HG02571 (cell line): ENCODE data around the gene SLC25A13.

Experiments
- ATAC-seq: cut with Tn5 transposase; IDR thresholded peaks from one replicate; pipeline ENCODE4 v1.9.1; 2021; ENCODE audit warnings: mild to moderate bottlenecking, moderate library complexity; ENCODE audit not compliant: unreplicated experiment

Gene SLC25A13

DNA sequence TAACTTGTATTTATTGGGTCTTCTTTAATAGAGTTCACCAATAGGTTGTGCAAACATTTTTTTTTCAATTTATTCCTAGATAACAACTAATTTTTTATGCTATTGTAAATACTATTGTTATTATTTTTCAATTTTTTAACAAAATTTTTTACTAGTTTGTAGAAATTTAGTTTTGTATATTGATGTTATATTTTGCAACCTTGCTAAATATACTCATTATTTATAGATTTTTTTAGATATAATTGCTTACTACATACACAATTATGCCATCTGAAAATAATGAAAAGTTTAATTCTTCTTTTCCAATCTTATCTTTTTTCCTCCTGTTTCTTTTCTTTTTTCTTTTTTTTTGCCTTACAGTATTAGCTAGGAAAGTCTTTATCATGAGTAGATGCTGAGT lies 216.9 kb downstream of the SLC25A13 start:
- no peak for ATAC-seq

GRCh38 chr7:96102096-96102811 lies 219.6 kb downstream of the SLC25A13 start:
- ATAC-seq = no peak

DNA sequence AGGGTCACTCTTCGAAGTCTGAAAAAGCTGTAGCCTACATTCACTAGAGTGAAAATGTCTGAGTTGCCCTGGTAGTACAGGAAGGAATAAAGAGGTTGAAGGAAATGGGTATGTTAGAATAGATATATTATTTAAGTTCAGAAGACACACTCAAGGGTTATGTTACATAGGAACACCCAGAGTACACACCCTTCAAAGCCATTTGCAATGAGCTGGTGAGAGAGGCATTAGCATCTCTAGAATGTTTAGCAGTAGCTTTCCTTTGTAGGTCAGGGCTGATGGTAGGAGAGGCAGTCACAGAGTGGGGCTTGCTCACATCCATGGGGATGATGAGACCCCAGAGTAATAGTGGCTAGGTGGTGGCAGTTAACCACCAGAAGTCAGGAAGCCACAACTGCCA lies 221.2 kb downstream of the SLC25A13 start:
- ATAC-seq = no peak

- ATAC-seq = no peak
Observed at GRCh38 chr7:96097835-96098234, 224.1 kb downstream of the SLC25A13 start.

DNA sequence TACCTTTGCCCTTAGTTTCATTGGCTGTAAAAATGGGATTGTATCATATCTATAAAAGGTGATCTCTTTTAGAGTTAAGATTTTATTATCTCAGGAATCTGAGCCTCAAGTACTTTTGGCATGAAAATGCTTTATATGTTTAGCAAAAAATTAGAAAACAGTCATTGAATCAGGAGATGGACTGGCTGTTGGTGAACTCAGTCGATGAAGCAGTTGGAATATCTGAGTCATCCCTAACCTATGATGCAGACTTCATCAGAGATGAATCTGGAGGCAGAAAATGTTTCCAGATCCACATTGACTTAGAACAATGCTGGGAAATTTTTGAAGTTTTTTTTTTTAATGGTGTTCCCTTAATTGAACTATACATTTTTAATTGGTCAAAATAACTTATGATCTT lies 228.5 kb downstream of the SLC25A13 start:
- ATAC-seq = no peak

DNA sequence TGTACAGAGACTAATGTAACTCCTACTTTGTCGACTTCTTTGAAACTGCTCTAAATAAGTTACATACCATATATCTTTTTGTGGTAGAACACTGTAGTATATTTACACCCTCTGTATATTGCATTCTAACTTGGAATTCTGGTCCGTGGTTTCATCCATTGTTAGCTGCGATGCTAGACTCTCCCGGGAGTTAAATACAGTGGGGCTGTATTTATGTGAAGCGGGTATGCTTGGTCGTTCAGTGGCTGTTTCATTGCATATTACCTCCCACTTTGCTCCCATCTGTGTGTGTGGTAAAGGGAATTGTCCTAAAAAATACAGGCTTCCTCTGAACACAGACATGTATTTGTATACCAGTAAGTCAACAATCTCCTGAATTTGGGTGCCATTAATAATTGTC lies 231.1 kb downstream of the SLC25A13 start:
- no peak for ATAC-seq

DNA sequence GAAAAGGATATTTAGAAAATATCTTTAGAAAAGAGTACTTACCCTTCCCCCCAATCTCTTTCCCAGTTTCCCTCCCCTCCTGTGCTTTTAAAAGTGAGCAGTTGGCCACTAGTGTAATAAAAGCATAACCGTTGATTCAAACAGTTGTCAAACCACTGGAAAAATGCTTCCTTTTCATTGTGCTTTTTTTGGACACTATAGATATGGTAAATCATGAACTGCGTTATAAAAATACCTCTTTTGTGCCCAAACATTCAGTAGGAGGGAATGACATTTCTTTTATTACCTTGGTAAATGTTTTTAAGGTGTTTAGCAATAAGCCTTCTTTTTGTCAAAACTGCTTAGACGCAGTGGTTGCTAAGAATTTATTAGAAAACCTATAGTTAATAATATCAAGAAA lies 232.4 kb downstream of the SLC25A13 start:
- no peak for ATAC-seq

- ATAC-seq = no peak
Observed at GRCh38 chr7:96088579-96088978, 233.3 kb downstream of the SLC25A13 start.

DNA sequence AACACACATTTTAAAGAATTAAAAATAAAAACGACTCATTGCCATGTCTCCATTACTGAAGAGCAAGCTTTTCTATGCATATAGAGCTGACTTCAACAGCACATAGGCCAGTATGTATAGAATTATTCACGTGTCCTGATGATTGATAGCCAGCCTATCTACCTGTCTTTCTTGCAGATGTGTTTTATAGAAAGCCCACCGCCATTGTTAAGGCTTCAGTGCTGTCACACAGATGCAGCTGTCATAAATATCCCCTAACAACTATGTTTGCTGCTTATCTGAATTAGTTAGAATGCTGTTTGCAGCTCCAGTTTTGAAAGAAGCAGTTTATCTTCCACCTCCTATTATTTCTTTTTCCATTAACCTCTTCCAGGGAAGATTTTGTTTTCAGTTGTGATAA lies 235.9 kb downstream of the SLC25A13 start:
- ATAC-seq = no peak

DNA sequence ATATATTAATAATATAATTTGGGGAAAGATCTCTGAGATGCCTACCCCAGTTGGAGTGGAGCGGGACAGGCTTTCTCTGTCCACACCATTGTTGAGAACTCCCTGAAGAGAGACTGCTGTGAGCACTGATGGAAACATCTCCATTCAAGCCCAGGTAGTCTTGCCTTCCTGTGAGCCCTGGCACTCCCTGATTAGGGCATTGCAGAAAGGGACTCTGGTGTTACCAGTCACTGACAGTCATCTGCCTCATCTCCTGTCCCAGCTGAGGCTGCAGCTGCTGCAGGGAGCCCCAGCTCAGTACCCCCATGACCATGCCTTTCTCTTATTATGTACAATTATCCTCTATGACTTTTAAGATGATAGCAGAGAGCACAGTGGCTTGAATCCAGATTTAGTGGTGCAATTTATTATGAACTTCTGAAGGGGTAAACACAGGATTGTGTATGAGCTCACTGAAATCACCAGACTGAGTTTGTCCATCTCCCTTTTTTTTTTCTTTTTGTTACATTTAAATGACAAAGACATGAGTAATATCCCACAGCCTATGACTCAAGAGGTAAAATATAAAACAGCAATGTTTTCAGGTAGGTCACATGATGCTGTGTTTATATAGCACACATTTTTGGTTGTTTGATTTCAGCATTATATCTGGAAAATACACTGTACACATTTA lies 236.9 kb downstream of the SLC25A13 start:
- ATAC-seq = no peak

DNA sequence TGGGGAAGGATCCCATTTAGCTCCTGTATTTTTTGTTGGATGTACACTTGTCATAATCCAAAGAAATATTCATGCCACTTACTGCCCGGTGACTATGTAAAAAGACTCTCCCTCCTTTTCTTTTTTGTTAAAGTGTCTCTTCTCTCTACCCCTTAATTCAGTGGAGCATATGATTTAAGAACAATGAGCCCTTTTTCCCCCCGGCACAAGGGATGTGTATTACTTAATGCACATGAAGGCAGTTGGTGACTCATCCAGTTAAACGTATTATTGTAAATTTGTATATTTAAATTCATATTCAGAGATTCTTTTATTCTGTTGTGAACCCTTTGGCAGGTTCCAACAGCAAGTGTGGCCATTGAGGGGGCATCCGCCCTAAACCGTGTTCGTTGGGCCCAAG lies 241.9 kb downstream of the SLC25A13 start:
- ATAC-seq = no peak

DNA sequence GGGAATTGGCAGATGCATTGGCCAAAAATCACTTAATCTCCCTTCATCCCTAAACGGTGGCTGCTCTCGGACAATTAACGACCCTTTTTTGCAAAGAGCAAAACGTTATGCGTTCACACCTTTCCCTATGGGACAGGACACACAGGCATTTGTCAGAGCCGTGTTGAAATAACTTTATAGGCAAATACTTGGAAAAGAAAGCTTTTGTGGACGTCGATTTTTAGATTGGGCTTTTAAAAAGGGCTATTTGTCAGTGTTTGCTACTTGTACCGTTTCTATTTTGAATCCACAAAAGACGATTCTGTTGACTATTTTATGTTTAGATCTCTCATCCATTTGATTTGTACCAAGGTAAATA lies 245.6 kb downstream of the SLC25A13 start:
- ATAC-seq = no peak

DNA sequence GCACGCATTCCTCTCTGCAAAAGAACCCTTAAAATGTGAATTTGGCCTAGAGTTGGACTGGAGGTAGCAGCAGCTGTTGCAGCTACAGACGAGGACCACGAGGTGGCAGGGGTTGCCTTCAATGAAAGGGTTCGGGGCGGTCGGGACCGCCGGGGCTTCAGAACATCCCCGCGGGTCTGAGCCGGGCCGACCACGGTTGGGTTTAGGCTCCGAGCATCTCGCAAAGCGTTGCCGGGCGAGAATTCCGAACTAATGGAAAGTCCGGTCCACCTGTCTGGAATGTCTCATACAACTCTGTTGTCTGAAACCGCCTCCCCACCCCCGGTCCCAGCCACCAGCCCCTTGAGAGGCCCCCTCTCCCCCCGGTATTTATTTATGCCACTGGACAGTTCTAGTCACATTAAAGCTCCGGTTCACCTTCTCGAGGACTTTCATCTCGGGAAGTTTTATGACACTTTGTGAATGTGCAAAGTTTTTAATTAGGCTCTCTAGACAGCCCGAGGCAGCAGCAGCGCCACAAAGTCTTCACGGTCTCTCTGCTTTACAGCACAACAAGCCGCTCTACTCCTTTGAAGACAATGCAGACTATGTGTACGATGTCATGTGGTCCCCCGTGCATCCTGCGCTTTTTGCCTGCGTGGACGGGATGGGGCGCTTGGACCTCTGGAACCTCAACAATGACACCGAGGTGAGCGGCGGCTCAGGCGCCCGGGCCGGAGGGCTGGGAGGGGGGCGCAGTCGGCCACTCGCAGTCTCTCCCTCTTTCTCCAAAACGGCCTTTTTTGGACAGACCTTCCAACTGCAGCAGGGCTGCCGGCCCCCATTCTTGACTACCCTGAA lies 246.2 kb downstream of the SLC25A13 start:
- ATAC-seq = peak; percentile 88

DNA sequence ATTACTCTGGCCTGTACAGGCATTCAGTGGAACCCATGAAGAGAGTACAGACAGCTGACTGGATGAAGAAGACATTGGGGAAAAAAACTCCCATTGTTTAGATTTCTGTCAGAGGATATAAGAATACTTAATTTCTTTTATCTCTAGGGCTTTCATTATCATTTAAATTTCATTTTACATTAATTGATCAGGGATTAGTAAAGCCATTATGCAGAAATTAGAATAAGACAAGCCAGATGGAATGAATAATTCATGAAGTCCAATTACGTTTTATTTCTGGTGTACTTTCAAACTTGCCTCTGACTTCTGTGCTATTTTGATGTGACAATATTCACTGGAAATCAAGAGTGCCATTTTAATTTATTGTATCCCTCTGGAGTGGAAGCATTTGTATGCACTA lies 247.0 kb downstream of the SLC25A13 start:
- no peak for ATAC-seq
